Tibial artery (tissue), 4 donors: Measurements from ENCODE around the gene TMEM150B.
"Not testable (repeated sequence)": the region's sequence is repeated elsewhere in the genome, so short reads cannot be mapped to it uniquely, and the experiment has no call there.

ENCODE experiments used
- DNase-seq, 2 donors: peaks; one replicate each; pipeline ENCODE4 v3.0.0-alpha.2; 2019
- H3K27ac ChIP-seq, 2 donors: fragments of 200-600 bp; sonication (generic) in 1 of 2; 1 replicate in 1 of 2; 2 replicates in 1 of 2; pipeline ENCODE4 v1.5.1; 2018 to 2019; ENCODE audit warnings: mild to moderate bottlenecking in 1 of 2
- H3K27me3 ChIP-seq, 2 donors: fragments of 200-600 bp; sonication (generic) in 1 of 2; one replicate each; pipeline versions ENCODE4 v1.5.1 to v1.6.0; 2016 to 2019
- H3K36me3 ChIP-seq, 3 donors: fragments of 200-600 bp; sonication (generic) in 2 of 3; one replicate each; pipeline ENCODE4 v1.5.1; 2016 to 2019; ENCODE audit warnings: mild to moderate bottlenecking in 2 of 3
- H3K4me1 ChIP-seq, 4 donors: fragments of 200-600 bp; sonication (generic) in 2 of 4; 1 replicate in 3 of 4; 2 replicates in 1 of 4; pipeline ENCODE4 v1.5.1; 2016 to 2019
- H3K4me3 ChIP-seq, 2 donors: fragments of 200-600 bp; sonication (generic) in 1 of 2; 1 replicate in 1 of 2; 2 replicates in 1 of 2; pipeline ENCODE4 v1.5.1; 2018 to 2019; ENCODE audit warnings: mild to moderate bottlenecking in 2 of 2
- H3K9me3 ChIP-seq, 3 donors: fragments of 200-600 bp; sonication (generic) in 1 of 3; one replicate each; pipeline ENCODE4 v1.5.1; 2016 to 2019
- intact Hi-C: fragments of 100-400 bp; cut with DNase I; formaldehyde crosslinking; loops from one replicate; pipeline ENCODE4 v1.15.0; 2023; ENCODE audit warnings: low total_unique reads
- TF ChIP-seq, protein P1 (sequence below), 2 experiments: fragments of 200-600 bp in 1 of 2; fragments of 450-650 bp in 1 of 2; IDR thresholded peaks; one replicate each; pipeline ENCODE4 v1.5.1; 2017 to 2019; ENCODE audit warnings: antibody characterized with exemption in 2 of 2, mild to moderate bottlenecking in 1 of 2, moderate library complexity in 1 of 2

Gene TMEM150B

DNA sequence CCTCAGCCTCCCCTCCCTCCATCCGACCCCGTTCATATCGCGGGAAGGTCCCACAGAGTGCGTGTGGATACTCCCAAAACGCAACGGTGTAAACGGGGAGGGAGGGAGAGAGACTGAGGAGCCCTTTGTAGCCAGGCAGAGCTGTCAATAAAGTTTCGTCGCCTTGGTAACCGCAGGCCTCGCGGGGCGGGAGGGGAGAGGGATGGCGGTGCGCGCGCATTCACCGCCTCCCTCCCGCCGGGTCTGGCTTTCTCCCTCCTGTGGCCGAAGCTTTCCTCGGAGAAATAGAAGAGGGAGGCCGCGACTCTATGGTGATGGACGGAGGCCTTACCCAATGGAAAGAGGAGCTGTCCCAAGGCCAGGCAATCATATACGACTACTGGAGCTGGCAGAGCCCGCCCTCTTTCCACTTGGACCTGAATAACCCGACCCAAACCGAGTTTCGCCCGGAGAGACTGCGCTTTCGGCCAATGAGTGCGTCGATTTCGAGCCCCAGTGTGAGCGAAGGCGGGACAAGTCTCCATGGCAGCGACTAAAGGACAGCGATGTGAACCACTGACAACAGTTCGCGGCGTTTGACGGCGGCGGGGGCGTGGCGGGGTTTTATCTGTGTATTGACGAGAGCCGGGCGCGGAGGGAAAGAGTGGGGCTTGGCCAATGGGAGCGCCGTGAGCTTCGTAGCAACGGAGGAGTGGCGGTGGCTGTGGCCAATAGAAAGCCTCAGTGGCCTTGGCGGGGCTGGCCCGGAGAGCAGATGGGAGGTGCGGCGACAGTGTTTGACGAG lies 14.2 kb upstream of the TMEM150B start, which contains the start of gene KMT5C:
Gene KMT5C, plus strand, starts transcription at position 772 of the 784 bp plus-strand sequence. CDS start 2,061 bp downstream, outside the sequence.
- peak within 1 kb of the TSS; percentile 75 to 77 for H3K4me3 ChIP-seq
- TF ChIP-seq, protein P1, sequence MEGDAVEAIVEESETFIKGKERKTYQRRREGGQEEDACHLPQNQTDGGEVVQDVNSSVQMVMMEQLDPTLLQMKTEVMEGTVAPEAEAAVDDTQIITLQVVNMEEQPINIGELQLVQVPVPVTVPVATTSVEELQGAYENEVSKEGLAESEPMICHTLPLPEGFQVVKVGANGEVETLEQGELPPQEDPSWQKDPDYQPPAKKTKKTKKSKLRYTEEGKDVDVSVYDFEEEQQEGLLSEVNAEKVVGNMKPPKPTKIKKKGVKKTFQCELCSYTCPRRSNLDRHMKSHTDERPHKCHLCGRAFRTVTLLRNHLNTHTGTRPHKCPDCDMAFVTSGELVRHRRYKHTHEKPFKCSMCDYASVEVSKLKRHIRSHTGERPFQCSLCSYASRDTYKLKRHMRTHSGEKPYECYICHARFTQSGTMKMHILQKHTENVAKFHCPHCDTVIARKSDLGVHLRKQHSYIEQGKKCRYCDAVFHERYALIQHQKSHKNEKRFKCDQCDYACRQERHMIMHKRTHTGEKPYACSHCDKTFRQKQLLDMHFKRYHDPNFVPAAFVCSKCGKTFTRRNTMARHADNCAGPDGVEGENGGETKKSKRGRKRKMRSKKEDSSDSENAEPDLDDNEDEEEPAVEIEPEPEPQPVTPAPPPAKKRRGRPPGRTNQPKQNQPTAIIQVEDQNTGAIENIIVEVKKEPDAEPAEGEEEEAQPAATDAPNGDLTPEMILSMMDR (IDR thresholded peaks at IDR 0.05) = peak; percentile 49 to 59
- intact Hi-C loops = loop anchor here (2.0 kb wide), 1 partner anchor 46 kb away; the partner anchor contains the start of genes RPL28 and TMEM238
- peak; percentile 100 for DNase-seq
- H3K27me3 ChIP-seq = peaks cover 0 to 14% of the 10 kb centered on the region in 2 donors
- peak within 1 kb of the TSS; percentile 89 for H3K27ac ChIP-seq
- no peaks in the 10 kb centered on the region for H3K9me3 ChIP-seq
- H3K4me1 ChIP-seq = peaks cover 0 to 23% (median 21%) of the 10 kb centered on the region in 4 donors
- H3K36me3 ChIP-seq = peaks cover 8 to 22% (median 18%) of the 10 kb centered on the region in 3 donors

DNA sequence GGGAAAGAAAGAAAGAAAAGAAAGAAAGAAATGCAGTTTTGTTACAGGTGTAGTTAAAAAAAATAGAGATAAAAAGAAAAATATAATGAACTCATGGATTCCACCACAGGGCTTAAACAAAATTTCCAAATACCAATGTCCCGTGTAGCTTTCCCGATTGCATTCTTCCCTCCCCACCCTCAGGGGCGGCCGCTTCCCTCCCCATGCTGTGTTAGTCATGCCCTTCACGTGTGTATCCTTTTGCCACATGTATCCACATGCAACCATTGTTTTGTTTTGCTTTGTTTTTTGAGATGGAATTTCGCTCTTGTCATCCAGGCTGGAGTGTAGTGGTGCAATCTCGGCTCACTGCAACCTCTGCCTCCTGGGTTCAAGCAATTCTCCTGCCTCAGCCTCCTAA lies 11.0 kb upstream of the TMEM150B start:
- no peak for DNase-seq
- intact Hi-C loops = no loop called here
- Histone ChIP-seq H3K4me3 (no peak overlapping the region), H3K36me3 (no peaks in the 10 kb centered on the region), H3K27me3 (peaks cover 0 to 31% of the 10 kb centered on the region in 2 donors), H3K27ac (no peak overlapping the region), H3K9me3 (no peaks in the 10 kb centered on the region), H3K4me1 (peaks cover 0 to 18% (median 17%) of the 10 kb centered on the region in 4 donors)
- TF ChIP-seq, protein P1 (IDR thresholded peaks at IDR 0.05) = no peak

GRCh38 chr19:55333870-55334269 lies 8.7 kb upstream of the TMEM150B start:
- intact Hi-C loops = no loop called here
- H3K4me3 ChIP-seq = no peak overlapping the region
- TF ChIP-seq, protein P1 (IDR thresholded peaks at IDR 0.05) = no peak
- peaks cover 0 to 31% of the 10 kb centered on the region in 2 donors for H3K27me3 ChIP-seq
- no peaks in the 10 kb centered on the region for H3K36me3 ChIP-seq
- no peak for DNase-seq
- H3K4me1 ChIP-seq = peaks cover 0 to 7% (median 5%) of the 10 kb centered on the region in 4 donors
- H3K9me3 ChIP-seq = no peaks in the 10 kb centered on the region
- no peak overlapping the region for H3K27ac ChIP-seq

DNA sequence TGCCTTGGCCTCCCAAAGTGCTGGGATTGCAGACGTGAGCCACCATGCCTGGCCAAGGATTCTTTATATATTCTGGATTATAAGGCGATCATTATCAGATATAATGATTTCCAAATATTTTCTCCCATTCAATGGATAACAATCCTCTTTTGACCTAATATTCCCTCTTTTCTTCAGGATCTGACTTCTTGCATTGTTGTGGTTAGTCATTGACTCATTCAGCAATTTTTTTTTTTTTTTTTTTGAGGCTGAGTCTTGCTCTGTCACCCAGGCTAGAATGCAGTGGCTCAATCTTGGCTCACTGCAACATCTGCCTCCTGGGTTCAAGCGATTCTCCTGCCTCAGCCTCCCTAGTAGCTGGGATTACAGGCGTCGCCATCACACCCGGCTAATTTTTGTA lies 4.7 kb upstream of the TMEM150B start:
- H3K4me1 ChIP-seq, intact Hi-C loops, H3K27ac ChIP-seq, DNase-seq, H3K4me3 ChIP-seq, H3K36me3 ChIP-seq, H3K9me3 ChIP-seq: not testable (repeated sequence)
- H3K27me3 ChIP-seq = peaks cover 0 to 32% of the 10 kb centered on the region in 2 donors

DNA sequence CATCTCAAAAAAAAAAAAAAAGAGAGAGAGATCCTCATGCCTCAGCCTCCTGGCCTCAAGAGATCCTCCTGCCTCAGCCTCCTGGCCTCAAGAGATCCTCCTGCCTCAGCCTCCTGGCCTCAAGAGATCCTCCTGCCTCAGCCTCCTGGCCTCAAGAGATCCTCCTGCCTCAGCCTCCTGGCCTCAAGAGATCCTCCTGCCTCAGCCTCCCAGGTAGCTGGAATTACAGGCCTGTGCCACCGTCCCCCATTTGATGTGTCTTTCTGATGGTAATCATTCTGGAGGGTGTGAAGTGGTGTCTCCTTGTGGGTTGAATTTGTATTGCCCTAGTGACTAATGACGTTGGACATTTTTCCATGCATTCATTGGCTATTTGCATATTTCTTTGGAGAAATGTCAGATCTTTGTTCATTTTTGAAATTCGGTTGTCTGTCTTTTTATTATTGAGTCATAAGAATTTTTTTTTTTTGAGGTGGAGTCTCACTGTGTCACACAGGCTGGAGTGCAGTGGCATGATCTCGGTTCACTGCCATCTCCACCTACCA lies 3.7 kb upstream of the TMEM150B start:
- H3K36me3 ChIP-seq = not testable (repeated sequence)

DNA sequence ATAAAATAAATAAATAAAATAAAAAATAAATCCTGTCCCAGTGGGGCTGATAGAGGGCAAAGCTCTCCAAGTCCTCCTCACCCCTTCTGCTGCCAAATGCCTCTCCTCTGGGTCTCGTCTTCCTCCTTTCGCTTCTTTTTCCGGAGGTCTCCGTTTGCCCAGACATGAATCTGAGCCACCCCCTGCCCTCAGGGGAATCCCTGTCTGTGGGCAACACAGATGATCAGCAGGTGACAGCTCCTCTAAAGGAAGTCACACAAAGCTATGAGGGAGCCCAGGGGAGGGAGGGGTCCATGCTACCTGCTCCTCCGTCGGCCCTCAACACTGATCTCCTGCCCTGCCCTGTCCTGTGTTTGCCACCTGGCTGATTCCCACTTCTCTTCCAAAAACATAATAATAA lies 479 bp downstream of the TMEM150B start:
- DNase-seq = no peak
- no peaks in the 10 kb centered on the region for H3K36me3 ChIP-seq
- peaks cover 0 to 44% of the 10 kb centered on the region in 2 donors for H3K27me3 ChIP-seq
- H3K4me1 ChIP-seq = peaks cover 0 to 8% (median 1%) of the 10 kb centered on the region in 4 donors
- TF ChIP-seq, protein P1 (IDR thresholded peaks at IDR 0.05) = no peak
- H3K27ac ChIP-seq = no peak overlapping the region
- intact Hi-C loops = no loop called here
- H3K4me3 ChIP-seq = no peak overlapping the region
- no peaks in the 10 kb centered on the region for H3K9me3 ChIP-seq

More for the DNA sequence above, 3.7 kb upstream of the TMEM150B start:
- intact Hi-C loops, H3K9me3 ChIP-seq, H3K27ac ChIP-seq, H3K4me1 ChIP-seq, DNase-seq, H3K4me3 ChIP-seq: not testable (repeated sequence)
- peaks cover 0 to 27% of the 10 kb centered on the region in 2 donors for H3K27me3 ChIP-seq
